Stimulated activated CD8-positive, alpha-beta memory T cell treated with anti-CD3 and anti-CD28 coated beads, Interleukin-4, amount 100 ng/mL, for 4 hours (primary cell): ENCODE measurements around the gene LRFN5.
"Not testable (repeated sequence)": the region's sequence is repeated elsewhere in the genome, so short reads cannot be mapped to it uniquely, and the experiment has no call there.

Experiments
- DNase-seq, 2 donors: peaks; one replicate each; pipeline ENCODE4 v3.0.0-alpha.2; 2020; ENCODE audit warnings: low read depth in 2 of 2, low spot score in 1 of 2

LRFN5 gene

DNA sequence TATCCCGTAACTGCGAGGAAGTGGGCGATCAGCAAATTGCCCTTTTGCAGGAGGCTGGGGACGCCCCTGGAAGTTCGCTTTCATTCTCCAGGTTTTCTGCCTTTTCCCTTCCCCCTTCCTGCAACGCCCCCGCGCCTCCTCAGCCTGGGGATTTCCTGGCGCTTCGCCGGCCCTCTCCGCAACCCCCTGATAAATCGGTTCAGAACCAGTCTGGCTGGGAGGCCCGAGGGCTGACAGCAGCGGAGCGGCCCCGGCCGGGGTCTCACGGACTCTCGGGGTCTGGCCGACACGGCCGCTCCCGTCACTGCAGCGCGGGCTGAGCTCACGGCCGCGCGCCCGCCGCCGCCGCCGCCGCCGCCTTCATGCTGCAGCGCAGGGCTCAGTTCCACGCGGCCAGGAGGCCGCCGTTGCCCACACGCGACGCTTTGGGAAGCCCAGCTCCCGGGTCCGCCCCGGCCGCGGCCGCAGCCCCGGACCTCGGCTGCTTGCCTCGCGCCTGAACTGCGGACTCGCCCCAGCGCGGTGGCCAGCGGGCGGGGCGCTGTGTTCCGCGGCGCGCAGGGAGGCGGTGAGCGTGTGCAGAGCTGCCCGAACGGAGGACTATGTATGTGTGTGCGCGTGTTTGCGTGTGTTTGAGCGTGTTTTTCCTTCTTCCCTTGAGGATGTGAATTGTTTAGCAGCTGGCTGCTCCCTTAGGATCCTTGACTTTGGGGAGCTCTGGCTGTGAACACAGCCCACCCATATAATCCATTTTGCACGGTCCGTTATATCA, at the start of gene LRFN5:
TSS of gene LRFN5 (plus strand) at position 345 of the 772 bp plus-strand sequence.
- no peak for DNase-seq

DNA sequence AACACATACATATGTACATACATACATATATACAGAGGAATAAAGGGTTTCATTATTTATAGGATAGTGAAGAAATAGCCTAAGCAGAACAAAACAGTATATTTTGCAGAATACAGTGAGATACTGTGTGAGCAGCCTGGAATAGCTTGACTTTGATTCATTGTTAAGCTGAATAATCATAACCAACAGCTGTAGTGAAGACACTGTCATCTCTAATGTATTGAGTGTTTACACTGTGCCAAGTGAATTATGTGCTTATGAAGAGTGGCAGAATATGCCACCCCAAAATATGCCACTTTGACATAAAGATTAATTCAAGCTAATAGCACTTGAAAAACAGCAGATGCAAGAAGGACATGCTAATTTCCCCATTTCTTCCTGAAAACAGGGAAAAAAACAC, 48.2 kb upstream of the LRFN5 start:
- no peak for DNase-seq

DNA sequence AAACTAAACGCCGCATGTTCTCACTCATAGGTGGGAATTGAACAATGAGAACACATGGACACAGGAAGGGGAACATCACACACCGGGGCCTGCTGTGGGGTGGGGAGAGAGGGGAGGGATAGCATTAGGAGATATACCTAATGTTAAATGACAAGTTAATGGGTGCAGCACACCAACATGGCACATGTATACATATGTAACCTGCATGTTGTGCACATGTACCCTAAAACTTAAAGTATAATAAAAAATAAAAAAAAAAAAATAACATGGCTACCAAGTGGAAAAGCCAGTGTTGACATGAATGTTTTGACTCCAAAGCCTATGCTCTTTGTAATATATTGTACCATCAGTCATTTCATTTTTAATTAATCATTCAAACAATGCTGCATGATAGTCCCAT, 39.8 kb upstream of the LRFN5 start:
- DNase-seq: not testable (repeated sequence)

DNA sequence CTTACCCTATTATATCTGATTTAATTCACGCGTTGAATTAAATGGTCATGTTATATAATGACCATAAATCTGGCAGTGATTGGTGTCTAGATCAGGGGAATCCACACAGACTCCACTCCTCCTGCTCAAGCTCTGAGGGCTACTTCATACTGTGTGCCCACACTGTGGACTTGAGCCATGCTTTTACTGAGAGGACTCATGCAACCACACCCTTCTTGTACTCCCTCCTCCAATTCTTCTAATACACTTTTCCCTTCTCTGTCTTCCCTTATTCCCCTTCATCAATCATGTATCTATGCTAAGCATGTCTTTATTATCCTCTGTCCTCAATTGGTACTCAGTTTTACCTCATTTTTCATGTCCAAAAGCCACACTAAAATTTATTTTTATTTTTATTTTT, 37.7 kb upstream of the LRFN5 start:
- DNase-seq: no peak

DNA sequence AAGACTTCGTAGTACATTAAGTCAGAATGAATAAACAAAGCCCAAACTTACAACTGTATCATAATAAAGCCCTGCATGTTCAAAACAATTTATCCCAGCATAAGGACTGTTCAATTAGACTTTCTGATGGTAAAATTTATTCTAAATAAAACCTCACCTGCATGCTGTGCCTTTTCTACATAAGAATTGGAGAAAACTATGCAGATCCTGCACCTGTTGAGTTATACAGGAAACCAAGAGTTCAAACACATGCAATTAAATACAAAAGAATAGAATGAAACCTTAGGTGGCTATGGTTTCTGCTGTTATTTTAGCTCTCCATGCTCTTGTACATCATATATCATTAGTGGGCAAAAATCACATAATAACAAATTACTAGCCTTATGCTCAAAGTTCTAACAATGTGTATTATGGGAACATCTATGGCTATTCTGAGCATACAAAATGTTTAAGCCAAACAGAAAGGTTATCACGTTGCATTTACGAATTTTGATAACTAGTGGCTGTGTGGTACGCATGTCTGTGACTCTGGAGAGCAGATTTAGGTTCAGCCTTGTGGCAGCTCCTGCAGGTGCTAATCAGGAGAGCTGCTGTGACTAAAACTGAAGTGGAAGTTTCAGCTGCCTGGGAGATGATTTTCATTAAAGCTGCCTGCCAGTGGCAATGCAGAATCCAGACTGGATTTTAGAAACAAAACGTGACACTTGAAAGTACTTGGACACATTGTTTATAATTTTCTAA, 36.1 kb upstream of the LRFN5 start:
- DNase-seq: no peak

DNA sequence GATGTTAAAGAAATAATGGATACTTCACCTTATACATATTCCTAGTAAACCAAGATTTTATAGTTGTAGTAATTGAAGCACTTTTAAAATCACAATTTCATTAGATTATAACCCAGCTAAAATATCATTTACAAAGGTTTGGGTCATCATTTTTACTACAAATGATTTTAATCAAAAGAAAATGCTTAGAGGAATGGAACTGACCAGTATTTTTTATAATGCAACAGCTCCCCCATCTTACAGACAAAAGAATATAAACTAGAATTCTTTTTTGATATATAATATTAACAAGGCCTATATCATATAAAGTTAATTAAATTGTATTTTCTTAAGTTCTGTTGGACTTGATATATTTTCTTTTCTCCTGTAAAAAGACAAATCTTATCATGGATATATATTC, 20.4 kb upstream of the LRFN5 start:
- no peak for DNase-seq

DNA sequence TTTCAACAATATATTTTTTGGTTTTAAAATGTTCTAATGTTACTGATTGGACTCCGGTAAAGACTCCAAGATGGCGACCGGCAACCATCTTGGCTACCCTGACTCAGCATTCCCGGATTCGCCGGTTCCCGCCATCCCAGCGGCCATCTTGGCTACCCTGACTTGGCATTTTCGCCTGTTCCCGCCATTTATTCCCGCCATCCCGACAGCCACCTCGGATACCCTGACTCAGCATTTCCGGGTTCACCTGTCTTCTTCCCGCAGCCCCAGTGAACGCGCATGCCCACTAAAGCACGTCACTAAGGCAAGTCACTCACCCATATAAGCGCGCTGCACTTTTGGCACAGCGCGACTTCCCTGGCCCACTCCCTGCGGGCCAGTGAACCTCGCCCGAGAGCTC, 9.0 kb upstream of the LRFN5 start:
- DNase-seq: no peak

DNA sequence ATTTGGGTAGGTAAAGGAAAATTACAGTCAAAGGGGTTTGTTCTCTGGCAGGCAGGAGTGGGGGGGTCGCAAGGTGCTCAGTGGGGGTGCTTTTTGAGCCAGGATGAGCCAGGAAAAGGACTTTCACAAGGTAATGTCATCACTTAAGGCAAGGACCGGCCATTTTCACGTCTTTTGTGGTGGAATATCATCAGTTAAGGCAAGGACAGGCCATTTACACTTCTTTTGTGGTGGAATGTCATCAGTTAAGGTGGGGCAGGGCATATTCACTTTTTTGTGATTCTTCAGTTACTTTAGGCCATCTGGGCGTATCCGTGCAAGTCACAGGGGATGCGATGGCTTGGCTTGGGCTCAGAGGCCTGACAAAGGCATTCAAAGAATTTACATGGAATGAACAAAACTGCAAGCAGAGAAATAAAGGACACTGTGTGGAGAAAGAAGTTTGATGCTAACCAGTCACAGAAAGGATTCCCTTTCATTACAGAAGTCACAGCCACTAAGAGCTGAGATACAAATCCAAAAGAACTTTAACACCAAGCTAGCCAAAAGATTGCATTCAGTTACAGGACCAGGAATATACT, 6.8 kb upstream of the LRFN5 start:
- DNase-seq: not testable (repeated sequence)

DNA sequence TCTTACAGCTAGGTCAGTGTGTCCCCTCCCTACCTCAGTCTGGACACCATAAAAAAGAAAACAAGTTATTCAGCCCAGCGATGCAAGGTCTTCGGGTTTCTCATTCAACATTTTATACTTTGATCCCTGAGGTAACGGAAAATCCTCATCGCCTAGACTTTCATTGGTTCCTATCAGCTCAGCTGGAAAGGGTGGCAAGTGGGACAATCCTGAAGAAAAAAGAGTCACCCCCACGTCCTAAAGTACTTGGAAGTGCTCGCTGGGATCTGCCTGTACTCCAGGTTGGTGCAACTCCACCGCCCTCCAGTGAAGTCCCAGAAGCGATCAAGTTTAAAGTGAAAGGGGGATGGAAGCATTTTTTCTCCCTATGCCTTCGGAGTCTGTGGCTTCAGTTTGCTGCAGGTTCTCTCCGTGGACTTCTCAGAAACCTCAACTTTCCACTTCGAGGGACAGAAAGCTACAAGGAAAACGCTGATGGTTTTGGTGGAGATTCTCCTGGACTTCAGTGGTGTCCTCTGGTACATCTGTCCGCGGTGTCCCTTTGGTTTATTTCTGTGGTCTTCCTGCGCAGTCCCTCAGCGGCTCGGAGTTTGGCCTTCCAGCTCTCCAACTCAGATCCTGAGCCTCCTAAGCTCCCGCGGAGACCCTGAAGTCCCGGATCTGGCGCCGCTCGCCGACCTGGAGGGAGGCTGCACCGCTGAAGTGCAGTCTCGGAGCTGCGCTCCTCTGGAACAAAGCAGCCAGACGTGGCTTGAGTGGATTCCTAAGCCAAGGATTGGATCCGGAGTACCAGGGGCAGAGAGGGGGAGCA, 1.8 kb upstream of the LRFN5 start:
- no peak for DNase-seq

DNA sequence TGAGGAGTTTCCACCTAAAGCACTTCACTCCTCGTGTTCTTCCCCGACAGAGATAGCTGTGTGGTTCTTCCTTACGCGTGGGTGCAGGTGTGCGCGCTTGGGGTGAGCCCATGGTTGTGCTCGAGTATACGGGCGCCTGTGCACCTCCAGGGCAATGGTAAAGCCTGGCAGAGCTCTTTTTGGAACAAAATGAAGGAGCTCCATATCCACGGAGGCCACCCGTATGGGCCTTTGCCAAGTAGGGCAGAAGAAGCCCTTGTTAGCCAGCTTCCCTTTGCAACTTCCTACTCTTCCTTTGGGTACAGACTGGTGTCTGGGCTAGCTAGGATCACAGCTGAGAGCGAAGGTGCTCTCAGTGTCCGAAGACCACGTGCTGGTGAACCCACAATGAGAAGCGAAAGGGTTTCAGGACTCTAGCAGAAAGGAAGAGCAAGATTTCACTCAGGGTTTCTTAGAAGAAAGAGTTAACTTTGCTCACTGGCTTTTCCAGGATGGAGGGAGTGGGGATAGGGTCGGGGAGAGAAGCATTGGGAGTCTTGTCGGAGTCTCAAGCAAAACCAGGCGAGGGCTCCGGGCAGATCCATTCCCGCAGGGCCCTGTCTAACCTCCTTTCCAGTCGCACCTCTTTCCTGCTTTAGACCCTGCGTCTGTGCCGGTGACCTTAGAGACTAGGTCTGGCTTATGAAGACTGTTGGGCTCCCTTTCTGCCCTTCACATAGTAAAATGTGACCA, 960 bp upstream of the LRFN5 start:
- DNase-seq: no peak

DNA sequence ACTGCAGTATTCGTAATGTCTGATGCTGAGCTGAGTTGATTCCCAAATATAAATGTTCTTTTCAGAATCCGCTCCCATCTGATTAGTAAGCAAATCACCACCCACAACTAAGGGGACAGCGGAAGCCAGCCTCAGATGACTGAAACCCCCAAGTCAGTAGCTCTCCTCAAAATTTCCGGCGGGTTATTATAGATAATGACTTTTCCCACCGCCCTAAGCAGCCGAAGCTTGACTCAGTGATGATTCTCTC, 469 bp upstream of the LRFN5 start:
- DNase-seq: no peak

DNA sequence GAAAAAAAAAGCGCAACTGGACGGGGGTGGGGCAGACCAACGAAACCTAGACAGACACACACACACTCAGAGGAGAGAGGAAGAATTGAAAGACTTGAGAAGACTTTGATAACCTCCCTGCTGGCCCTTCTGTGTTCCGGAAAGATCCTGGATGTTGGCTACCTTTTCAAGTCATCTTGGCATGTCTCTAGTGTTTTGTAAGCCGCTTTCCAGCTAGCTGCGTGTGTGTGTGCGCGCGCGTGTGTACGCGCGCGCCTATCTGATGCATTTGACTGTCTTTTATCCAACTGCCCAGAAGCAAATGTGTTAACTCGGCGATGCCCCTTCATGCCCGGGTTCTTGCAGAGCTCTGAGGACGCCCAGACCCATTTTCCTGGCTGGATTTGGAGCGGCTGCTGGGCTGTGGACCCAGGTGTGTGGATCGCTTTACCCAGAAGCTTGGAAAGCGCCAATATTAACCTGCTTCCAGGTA, 664 bp downstream of the LRFN5 start:
- DNase-seq: no peak

DNA sequence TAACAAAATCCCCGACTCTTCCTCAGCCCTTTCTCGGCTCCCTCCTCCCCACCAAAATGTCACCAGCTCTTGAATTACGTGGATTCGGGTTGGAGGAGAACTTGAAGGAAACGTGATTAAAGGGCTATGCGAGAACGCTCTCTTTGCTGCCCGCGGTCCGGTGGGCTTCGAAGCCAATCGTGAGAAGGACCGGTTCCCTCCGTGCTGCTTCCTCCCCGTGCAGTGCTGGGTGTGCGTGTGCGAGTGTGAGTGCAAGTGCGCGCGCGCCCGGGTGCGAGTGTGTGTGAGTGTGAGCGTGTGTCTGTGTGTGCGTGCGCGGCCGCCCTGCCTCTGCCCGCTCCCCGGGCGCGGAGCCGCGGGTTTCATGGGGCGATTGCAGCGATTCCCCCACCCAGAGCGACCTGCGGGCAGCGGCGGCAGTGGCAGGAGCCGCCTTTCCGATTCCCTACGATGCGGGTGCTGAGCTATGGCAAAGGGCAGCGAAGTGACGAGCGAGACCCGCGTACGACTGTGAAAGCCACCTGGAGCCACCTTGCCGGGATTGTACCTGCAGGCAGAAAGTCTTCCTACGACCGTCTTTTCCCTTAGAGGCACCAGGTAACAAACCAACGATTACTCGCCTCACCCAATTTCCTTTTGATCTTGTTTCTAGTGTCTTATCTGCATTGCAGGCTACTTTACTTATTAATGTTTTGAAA, 1.4 kb downstream of the LRFN5 start:
- no peak for DNase-seq

DNA sequence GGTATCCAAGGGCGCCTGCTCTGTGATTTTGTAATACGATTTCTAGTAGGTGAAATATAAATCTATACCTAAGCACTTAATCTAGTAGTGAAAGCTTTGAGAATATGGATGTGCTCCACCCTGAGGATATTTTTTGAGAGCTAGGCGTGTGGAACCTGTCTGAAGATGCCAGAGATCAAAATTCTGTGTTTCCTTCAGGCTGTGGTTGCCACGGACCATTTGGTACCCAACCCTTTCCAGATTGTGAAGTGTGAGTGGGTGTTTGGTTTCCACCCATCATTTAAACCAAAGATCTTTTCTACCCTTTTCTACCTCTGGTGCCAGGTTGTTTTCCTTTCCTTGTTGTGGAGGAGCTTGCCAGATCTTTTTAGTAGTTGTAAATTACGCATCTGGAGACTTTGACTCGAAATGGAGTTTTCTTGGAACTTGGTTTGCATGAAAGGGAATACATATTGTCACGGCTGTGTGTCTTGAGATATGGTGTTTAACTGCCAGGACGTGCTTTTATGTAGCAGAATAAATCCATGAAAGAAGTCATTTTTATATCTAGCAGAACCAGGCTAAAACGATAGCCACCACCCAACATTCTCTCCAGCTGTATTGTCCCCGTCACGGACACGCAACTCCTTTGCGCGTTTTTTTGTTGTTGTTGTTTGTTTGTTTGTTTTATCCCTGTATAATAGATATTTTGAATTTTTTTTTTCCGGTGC, 2.2 kb downstream of the LRFN5 start:
- no peak for DNase-seq

DNA sequence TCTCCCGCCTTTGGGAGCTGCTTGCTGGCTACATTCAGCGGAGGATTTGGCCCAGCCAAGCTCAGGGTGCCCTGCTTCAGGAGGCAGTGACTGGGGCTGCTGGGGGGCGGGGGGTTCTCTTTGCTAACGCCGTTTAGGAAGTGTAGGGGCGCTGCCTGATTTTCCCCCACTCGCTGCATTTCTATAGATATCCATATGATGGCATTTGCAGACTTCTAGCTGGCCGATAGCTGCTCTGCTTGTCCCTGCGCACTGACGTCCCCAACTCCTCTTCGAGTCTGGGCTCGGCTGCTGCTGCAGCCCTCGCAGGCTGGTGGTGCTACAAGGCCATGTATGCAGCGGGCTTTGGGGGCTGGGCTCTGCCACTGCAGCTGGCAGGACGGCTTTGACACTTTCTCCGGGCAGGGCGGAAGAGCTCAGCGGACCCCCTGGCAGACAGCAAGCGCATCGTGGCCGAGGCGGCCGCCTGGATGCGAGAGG, 3.1 kb downstream of the LRFN5 start:
- DNase-seq: no peak

DNA sequence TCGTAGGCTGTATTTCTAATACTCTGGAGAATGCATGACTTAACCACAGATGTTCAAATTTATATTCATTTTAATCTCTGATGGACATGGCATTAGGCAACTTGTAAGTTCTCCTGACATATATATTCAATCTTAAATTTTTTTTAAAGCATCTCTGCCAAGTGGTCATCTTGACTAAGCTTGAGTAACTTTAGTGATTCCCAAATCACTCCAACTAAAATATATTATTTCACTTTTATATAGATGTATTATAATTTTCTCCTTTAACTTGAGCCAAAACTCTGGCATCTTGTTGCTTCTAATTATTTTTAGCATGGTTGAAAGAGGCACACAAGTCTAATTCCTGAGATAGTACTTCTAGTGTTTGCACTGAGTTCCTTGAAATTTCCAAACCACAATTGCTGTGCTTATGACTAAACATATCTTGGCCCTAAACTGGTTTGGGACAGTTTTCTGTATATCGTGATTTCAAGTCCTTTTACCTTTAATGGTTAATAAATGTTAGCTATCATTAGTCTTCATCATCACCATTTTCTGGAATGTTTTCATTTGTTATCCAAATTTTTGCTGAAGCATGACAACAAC, 8.4 kb downstream of the LRFN5 start:
- DNase-seq: no peak

DNA sequence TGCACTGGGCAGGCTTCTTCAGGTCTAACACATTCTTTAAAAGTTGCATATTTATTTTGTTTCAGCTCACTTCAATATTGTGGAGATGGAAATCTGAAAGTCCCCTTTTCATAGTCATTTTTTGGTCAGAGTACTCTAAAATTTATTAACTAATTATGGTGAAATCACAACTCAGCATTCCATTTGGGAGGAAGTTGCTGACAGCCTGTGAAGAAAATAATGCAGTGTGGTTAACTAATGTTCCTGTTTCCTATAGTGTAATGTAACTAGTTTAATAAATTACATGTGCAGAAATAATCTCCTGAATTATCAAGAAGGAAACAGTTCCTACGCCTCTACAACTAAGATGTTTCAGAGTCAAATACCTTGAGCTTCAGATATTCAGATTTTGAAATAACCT, 17.1 kb downstream of the LRFN5 start:
- no peak for DNase-seq

DNA sequence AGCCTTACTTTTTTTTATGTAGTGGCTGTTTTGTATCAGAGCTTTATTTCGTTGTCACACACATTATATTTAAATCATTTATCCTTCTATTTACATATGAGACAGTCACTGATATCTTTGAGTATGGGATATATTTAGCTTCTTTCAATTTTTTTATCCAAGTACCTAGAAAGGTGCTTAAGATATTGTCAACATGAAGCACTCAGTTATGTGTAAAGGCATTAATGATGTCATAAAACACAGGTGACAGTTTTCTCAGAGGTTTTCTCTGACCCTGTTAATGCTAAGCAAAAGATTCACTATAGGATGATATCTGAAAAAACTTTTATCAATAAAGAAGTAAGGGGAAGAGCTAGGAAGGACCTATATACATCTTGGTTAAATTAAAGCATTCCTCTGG, 23.2 kb downstream of the LRFN5 start:
- no peak for DNase-seq

DNA sequence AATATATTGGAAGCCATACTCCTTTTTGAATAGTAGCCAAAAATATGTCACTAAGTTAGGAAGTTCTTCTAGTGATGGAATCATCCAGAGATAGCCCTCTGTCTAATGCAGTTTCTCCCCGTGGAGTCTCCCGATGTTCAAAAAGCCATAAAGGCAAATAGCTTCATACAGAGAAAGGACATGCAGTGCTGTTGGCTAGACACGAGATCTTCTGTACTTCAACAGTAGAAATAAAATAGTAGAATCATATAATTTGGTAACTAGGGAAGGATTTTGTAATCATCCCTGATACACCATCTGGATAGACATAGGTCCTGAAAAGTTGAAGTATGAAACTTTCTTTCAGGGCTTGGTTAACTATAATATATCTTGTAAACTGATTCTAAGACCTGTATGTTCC, 27.6 kb downstream of the LRFN5 start:
- DNase-seq: no peak
